ENCODE results near the gene WRAP73. TPM values are rescaled to one million over a fixed set of nuclear protein-coding genes. Genes with fewer than 3 reads are reported as not detected.

WRAP73 gene
- total RNA-seq, 4 donors from 2014 or later: 10.3 to 21.7 (median 14.5) TPM

GRCh38 chr1:3639397-3639911, 10.4 kb downstream of the WRAP73 start:
- no peak for TF ChIP-seq POLR2A (IDR thresholded peaks at IDR 0.05)
- TF ChIP-seq EP300 (IDR thresholded peaks at IDR 0.05): no peak
- Histone ChIP-seq H3K4me1 (no peaks in the 10 kb centered on the region), H3K4me3 (no peak overlapping the region), H3K27ac (no peak overlapping the region), H3K27me3 (no peaks in the 10 kb centered on the region), H3K9me3 (no peaks in the 10 kb centered on the region), H3K36me3 (peaks cover 0 to 94% of the 10 kb centered on the region in 2 donors)
- no peak for ATAC-seq
- WGBS, 2 donors (ENCODE audit: low coverage in 1 of 2): no CpG with 5 or more reads among the region's 23 CpGs

- Histone ChIP-seq H3K9me3 (no peaks in the 10 kb centered on the region), H3K27ac (no peak overlapping the region), H3K27me3 (no peaks in the 10 kb centered on the region), H3K4me1 (no peaks in the 10 kb centered on the region), H3K4me3 (no peak overlapping the region), H3K36me3 (peaks cover 0 to 98% of the 10 kb centered on the region in 2 donors)
- ATAC-seq: no peak
- TF ChIP-seq POLR2A (IDR thresholded peaks at IDR 0.05) (no peak), EP300 (IDR thresholded peaks at IDR 0.05) (no peak), POLR2AphosphoS5 (IDR thresholded peaks at IDR 0.05) (no peak), CTCF (IDR thresholded peaks at IDR 0.05) (no peak)
- WGBS, 2 donors (ENCODE audit: low coverage in 1 of 2): 91 to 100% methylated on average over 2 to 11 of the region's 15 CpGs
Measured at GRCh38 chr1:3638676-3639075, 11.2 kb downstream of the WRAP73 start.

GRCh38 chr1:3638027-3638426, 11.9 kb downstream of the WRAP73 start:
- TF ChIP-seq POLR2AphosphoS5 (IDR thresholded peaks at IDR 0.05) (no peak), CTCF (IDR thresholded peaks at IDR 0.05) (no peak), EP300 (IDR thresholded peaks at IDR 0.05) (no peak), POLR2A (IDR thresholded peaks at IDR 0.05) (no peak)
- Histone ChIP-seq H3K4me3 (no peak overlapping the region), H3K27me3 (no peaks in the 10 kb centered on the region), H3K27ac (no peak overlapping the region), H3K36me3 (peaks cover 0 to 100% of the 10 kb centered on the region in 2 donors), H3K9me3 (no peaks in the 10 kb centered on the region), H3K4me1 (no peaks in the 10 kb centered on the region)
- WGBS, 2 donors (ENCODE audit: low coverage in 1 of 2): 82 to 92% methylated on average over 2 to 10 of the region's 12 CpGs
- ATAC-seq: no peak

- Histone ChIP-seq H3K27ac (no peak overlapping the region), H3K4me1 (no peaks in the 10 kb centered on the region), H3K27me3 (no peaks in the 10 kb centered on the region), H3K9me3 (no peaks in the 10 kb centered on the region), H3K36me3 (peaks cover 0 to 100% of the 10 kb centered on the region in 2 donors), H3K4me3 (no peak overlapping the region)
- TF ChIP-seq POLR2AphosphoS5 (IDR thresholded peaks at IDR 0.05) (no peak), CTCF (IDR thresholded peaks at IDR 0.05) (no peak), EP300 (IDR thresholded peaks at IDR 0.05) (no peak), POLR2A (IDR thresholded peaks at IDR 0.05) (no peak)
- 84% methylated on average over 6 of the region's 11 CpGs; no CpG with 5 or more reads in 1 of the 2 donors for WGBS, 2 donors (ENCODE audit: low coverage in 1 of 2)
- ATAC-seq: no peak
Measured at GRCh38 chr1:3636531-3636930, 13.4 kb downstream of the WRAP73 start.

- 91 to 96% methylated on average over 6 to 10 of the region's 14 CpGs for WGBS, 2 donors (ENCODE audit: low coverage in 1 of 2)
- TF ChIP-seq EP300 (IDR thresholded peaks at IDR 0.05): no peak
- TF ChIP-seq POLR2AphosphoS5 (IDR thresholded peaks at IDR 0.05): no peak
- TF ChIP-seq CTCF (IDR thresholded peaks at IDR 0.05): no peak
- no peak for TF ChIP-seq POLR2A (IDR thresholded peaks at IDR 0.05)
- Histone ChIP-seq H3K4me3 (no peak overlapping the region), H3K36me3 (peaks cover 0 to 100% of the 10 kb centered on the region in 2 donors), H3K4me1 (no peaks in the 10 kb centered on the region), H3K9me3 (no peaks in the 10 kb centered on the region), H3K27ac (no peak overlapping the region), H3K27me3 (no peaks in the 10 kb centered on the region)
- ATAC-seq: no peak
Measured at GRCh38 chr1:3636080-3636479, 13.8 kb downstream of the WRAP73 start.
